Measurements from ENCODE around the gene RPS6KL1.

Gene RPS6KL1

DNA sequence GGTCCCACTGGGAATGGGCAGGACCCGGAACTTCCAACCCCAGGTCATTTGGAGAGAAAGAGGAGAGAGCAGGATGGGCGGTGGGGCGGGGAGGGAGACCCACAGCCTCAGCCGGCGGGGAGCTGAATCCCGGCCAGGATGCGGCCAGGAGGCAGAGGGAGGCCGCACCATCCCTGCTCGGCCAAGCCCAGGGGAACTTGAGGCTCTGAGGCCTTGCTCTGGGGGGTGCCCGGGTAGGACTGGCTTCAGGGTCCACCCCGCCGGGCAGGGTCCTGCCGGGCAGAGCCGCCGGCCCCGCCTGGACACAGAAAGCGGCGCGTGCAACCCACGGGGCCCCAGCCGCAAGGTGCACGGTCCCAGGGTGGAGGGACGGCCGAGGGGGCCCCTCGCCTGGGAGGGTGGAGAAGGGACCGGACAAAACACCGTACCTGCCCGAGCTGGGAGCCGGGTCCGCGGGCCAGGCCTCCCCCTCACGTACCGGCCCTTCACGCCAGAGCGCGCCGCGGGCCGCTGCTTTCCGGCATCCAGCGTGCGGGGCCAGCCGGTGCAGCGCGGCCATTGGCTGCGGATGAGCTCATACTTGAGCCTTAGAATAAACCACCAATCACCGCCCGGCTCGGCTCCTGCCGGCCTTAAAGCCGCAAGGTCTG lies at the start of gene RPS6KL1:
RPS6KL1 (minus strand) TSS at position 509 of the 650 bp plus-strand sequence. CDS start 1,719 bp downstream, outside the sequence.
- peak; percentile 71 for DNase-seq

DNA sequence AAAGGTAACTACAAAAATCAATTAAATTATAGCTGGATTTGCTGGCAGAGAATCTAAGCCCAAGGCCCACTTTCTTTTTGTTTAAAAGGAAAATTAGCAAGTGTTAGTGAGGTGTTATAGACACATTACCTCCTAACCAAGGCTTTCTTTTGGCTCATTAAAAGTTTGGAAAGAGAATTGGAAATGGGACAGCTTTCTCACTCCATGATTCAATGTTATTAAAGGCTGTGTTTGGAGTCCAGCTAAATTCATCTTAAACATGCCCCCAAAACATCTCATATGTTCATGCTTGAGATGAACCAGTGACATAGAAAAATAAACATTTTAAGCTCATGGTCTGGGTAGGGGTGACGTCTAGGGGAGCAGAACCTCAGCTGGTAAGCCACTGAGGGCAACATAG lies 45.8 kb upstream of the RPS6KL1 start:
- DNase-seq = no peak

GRCh38 chr14:74965486-74966153 lies 42.6 kb upstream of the RPS6KL1 start:
- no peak for DNase-seq

DNA sequence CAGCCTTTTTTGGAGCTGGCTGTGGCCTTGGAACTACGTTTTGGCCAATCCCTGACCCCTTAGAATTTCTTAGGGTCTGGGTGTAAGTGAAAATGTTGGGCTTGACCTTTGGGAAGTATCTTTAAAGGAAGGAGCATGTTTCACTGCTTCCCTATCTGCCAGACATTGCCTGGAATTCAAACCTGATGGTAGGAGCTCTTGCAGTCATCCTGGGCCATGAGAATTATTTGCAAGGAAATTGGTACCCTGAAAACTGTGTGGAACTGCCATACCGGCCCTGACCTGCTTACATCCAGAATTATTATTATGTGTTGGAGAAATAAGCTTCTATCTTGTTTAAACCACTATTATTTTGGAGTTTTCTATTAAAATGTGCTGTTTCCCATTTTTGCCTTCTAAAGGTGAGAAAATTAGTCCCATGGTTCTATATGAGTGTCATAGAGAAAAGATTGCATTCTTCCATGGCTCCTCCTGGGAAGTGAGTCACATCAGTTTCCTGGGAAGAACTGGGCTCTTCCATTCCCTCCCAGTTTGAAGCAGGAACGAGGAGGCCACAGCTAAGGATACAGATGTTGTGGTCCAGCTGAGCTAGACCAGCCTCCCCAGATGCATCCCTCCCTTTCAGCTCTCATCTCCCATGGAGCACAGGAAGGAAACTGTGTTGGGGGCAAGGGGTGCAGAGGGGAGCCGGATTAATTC lies 41.9 kb upstream of the RPS6KL1 start:
- DNase-seq = no peak

DNA sequence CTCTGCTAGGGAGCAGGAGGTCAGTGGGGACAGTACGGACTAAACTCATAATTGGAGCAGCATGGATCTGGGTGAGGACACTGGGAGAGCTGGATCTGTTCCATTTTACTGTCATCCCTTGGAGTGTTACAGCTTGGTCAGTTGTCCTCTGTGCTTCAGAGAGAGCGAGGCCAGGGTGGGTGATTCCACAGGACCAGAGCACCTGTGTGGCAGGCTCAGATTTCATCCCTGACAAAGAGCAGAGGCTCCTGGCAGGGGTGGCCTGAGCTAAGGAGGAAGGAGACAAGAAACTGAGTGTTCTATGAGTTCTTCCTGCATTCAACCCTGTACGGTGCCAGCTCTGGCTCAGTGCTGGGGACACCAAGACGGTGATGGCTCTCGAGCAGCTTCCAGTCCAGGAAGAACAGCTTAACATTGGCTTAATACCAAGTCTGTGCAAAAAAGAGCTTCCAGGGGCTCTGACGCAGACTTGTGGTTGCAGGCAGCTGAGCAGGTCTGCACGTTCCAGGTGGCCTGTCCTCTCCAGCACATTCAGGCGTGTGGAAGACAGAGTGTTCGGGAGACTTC lies 40.7 kb upstream of the RPS6KL1 start:
- DNase-seq = no peak

DNA sequence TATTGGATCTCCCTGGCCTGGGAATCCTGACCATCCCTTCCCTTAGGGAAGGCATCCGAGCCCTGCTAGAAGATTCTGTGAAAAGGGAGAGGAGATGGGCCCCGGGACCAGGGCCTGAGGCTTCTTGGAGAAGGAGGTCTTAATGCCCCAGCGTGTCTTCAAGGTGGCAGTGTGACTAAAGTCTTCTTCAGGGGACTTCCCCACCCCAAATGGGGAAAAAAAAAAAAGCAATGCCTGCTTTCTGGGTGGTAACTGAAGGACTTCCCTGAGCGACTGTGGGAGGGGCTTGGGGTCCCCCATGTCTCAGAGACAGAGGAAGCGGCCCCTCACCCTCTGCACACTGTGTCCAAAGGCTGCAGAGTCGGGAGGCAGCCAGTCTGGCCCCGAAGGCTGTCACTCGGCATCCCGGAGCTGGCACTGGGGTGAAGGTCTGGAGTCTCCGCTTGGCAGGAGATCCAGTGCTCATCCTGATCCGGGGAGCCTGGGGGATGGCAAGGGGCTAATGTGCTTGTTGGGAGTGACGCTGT lies 40.2 kb upstream of the RPS6KL1 start:
- DNase-seq = no peak

DNA sequence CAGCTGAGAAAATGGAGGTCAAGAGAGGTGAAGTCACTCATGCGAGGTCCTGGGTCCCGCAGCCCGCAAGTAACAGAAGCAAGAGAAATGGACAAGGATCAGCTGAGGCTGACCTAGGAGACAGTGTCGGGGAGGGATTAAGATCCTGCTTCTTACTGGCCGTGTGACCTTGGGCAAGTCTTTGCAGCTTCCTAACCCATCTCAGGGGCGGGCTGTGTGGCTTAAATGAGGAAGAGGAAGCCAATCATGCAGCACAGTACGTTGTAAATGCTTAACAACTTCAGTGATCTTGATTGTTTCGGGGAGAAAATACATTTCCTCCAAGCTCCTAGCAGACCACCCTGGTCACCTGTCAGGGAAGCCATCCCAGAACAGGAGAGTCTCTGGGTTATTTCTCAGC lies 39.4 kb upstream of the RPS6KL1 start:
- no peak for DNase-seq

DNA sequence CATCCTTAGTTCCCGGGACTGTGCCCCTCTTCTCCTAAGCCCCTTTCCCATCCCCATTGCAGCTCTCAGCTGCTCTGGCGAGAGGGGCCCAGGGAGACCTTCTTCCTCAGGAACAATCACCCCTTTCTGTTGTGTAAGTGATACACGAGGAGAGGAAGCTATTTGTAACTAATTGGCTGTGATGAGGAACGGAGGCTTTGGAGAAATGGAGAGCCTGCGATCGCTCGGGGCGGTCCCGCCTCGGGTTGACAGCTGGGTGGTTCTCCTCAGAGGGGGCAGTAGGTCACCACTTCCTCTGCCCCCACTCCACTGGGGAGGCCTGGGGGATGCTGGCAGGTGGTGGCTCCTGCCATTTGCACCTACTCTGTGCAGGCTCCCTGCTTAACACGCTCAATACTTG lies 39.0 kb upstream of the RPS6KL1 start:
- DNase-seq = no peak

- no peak for DNase-seq
Measured at GRCh38 chr14:74961238-74961911, 38.3 kb upstream of the RPS6KL1 start.

- no peak for DNase-seq
Measured at GRCh38 chr14:74960736-74961135, 37.7 kb upstream of the RPS6KL1 start.

DNA sequence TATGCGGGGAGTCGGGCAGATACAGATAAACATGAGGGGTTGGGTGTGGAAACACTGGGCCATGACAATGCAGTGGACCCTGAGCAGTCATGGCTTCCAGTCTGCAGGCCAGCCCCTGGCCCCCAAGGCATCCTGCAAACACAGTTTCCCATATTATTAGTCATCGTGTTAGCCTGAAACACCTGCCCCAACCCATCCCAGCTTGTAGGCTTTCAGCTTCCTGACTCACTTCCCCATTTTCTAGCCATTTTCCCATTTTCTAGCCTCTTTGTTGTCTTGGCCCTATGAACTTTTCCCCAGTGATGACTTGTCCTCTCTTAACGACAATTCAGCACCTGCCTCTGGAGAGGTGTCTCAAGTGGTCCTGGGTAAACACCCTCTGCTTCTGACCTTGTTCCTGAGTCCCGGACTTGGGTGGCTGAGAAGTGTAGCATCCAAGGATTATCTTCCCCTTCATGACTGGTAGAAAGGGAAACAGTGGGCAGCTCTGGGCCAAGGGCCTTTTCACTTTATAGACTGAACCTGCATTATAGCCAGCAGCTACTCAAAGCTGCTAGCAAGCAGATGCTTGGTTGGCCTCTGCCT lies 36.6 kb upstream of the RPS6KL1 start:
- no peak for DNase-seq

- DNase-seq = no peak
Measured at GRCh38 chr14:74956280-74957072, 33.4 kb upstream of the RPS6KL1 start.

- DNase-seq = no peak
Measured at GRCh38 chr14:74956027-74956279, 32.9 kb upstream of the RPS6KL1 start.

GRCh38 chr14:74955229-74956026 lies 32.4 kb upstream of the RPS6KL1 start, which contains the start of gene PGF:
TSS of gene PGF (minus strand) at chr14:74955597. CDS start at chr14:74955242, 355 bp downstream.
- peak; percentile 30 for DNase-seq

DNA sequence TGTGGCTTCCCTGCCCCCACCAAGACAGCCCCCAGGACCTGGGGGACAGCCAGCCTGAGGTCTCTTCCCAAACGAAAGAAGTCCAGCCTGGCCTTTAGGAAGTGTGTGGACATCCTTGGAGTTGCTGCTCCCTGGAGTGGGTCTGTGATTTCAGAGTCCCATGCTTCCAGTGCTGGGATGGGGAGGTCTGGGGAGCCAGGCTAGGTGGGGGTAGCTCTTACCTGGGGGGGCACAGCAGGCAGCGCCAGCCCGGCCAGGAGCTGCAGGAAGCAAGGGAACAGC lies 31.8 kb upstream of the RPS6KL1 start:
- no peak for DNase-seq

- DNase-seq = no peak
Measured at GRCh38 chr14:74954232-74954946, 31.3 kb upstream of the RPS6KL1 start.

DNA sequence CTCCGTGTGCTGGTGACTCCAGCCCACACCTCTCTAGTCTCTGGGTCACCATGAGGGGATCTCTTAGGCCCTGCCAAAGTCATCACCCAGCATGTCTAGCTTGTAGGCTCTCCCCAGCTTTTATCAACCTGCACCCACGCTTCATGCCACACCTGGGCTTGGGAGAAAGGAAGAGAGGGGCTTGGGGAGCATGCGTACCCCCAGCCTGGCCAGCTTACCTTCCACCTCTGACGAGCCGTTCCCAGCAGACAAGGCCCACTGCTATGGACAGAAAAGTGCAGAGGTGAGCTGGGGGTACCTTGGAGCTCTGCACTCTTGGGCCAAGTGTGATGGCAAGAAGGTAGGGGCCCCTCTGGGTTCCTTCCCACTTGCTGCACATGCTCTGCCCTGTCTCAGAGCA lies 30.6 kb upstream of the RPS6KL1 start:
- no peak for DNase-seq

DNA sequence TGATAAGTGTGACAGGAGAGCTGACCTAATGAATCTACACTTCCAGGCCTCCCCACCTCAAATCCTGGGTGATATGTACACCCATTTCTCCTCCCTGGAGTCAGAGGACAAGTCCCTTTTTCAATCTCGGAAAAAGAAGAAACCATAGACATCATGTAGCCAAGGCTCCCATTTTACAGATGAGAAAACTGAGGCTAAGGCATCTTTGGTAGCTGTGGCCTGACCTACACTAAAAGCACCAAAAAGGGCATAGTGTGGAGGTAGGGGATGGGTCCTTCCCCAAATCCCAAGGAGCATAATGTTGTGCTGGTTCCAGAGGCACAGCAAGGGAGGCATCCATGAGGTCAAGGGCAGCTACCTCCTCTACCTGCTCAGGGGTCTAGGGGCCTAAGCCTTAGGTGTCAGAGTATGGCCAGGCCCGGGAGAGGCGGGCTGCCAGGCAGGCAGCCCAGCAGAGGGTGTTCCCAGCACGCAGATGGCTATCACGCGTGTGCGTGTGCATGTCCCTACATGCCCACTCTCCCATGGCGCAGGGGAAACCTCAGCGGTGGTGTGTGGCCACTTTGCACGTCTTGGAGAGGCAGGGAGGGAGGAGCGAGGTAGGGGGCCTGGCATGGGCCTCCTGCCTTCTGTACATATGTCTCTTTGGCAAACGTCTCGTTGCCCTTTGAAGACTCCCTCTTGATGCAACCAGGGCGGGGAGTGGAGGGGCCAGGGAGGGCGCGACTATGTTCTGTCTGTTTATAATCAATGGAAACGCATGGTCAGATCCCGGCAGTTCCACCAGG lies 29.8 kb upstream of the RPS6KL1 start:
- DNase-seq = no peak

DNA sequence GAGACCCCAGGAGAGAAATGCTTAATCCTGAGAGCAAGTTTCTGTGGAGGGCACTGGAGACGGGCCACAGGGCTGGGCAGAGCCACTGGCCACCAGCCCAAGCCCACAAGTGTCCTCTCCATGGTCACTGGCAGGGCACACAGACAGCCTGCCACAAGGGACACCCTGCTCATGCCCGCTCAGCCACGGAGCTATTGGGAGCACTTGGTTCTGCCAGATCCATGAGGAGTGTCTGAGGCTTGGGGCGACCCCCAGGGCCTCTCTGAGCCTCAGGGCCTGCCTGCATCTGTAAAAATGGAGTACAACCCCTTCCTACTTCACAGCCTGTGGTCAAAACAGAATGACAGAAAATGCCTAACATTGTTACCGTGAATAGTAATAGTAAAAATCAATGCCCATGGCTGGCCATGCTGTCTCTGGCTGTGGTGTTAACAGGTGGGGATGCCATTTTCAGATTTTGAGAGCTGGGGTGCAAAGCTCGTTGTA lies 29.2 kb upstream of the RPS6KL1 start:
- DNase-seq = no peak
